Trophoblast cell (in vitro differentiated cells and primary cell): Measurements from ENCODE around the gene MUC5AC.

ENCODE experiments used
- DNase-seq, 2 donors: peaks; one replicate each; pipeline ENCODE4 v3.0.0-alpha.2; 2016
- H2AFZ ChIP-seq: 2 replicates; pipeline ENCODE4 v1.6.1; 2013; ENCODE audit warnings: low read length, moderate library complexity, mild to moderate bottlenecking; ENCODE audit not compliant: insufficient read depth, poor library complexity
- H2AK5ac ChIP-seq: 2 replicates; pipeline ENCODE4 v1.6.1; 2013; ENCODE audit warnings: mild to moderate bottlenecking, low read length
- H2BK120ac ChIP-seq: 2 replicates; pipeline ENCODE4 v1.6.1; 2013; ENCODE audit warnings: low read length, mild to moderate bottlenecking, moderate library complexity; ENCODE audit not compliant: insufficient read depth, poor library complexity
- H2BK12ac ChIP-seq: 2 replicates; pipeline ENCODE4 v1.6.1; 2013; ENCODE audit warnings: mild to moderate bottlenecking, low read length, moderate library complexity
- H2BK5ac ChIP-seq: 2 replicates; pipeline ENCODE4 v1.6.1; 2013; ENCODE audit warnings: low read length, low read depth, moderate library complexity, mild to moderate bottlenecking; ENCODE audit not compliant: poor library complexity
- H3K14ac ChIP-seq: 2 replicates; pipeline ENCODE4 v1.6.1; 2013; ENCODE audit warnings: mild to moderate bottlenecking, low read length
- H3K18ac ChIP-seq: 2 replicates; pipeline ENCODE4 v1.6.1; 2013; ENCODE audit warnings: mild to moderate bottlenecking, low read length
- H3K23ac ChIP-seq: 2 replicates; pipeline ENCODE4 v1.6.1; 2013; ENCODE audit warnings: low read length
- H3K27ac ChIP-seq: 2 replicates; pipeline ENCODE4 v1.5.1; 2013; ENCODE audit warnings: low read depth, mild to moderate bottlenecking, inconsistent platforms, low read length, moderate library complexity
- H3K27me3 ChIP-seq: 2 replicates; pipeline ENCODE4 v1.6.1; 2013; ENCODE audit warnings: inconsistent platforms, mild to moderate bottlenecking, low read length, moderate library complexity; ENCODE audit not compliant: insufficient read depth
- H3K36me3 ChIP-seq, 2 experiments: 1 replicate in 1 of 2; 2 replicates in 1 of 2; pipeline ENCODE4 v1.6.1; 2013; ENCODE audit warnings: low read length in 2 of 2, mild to moderate bottlenecking in 2 of 2, moderate library complexity in 1 of 2; ENCODE audit not compliant: insufficient read depth in 2 of 2, control insufficient read depth in 1 of 2
- H3K4ac ChIP-seq: 2 replicates; pipeline ENCODE4 v1.6.1; 2013; ENCODE audit warnings: low read depth, mild to moderate bottlenecking, low read length, moderate library complexity
- H3K4me1 ChIP-seq, 2 experiments: 1 replicate in 1 of 2; 2 replicates in 1 of 2; pipeline ENCODE4 v1.6.1; 2013; ENCODE audit warnings: low read length in 2 of 2, mild to moderate bottlenecking in 2 of 2, moderate library complexity in 1 of 2; ENCODE audit not compliant: insufficient read depth in 2 of 2, control insufficient read depth in 1 of 2
- H3K4me2 ChIP-seq: 2 replicates; pipeline ENCODE4 v1.6.1; 2013; ENCODE audit warnings: inconsistent platforms, mild to moderate bottlenecking, low read length, moderate library complexity
- H3K4me3 ChIP-seq: 2 replicates; pipeline ENCODE4 v1.5.1; 2013; ENCODE audit warnings: mild to moderate bottlenecking, low read depth, low read length, inconsistent platforms
- H3K79me1 ChIP-seq: one replicate; pipeline ENCODE4 v1.6.1; 2013; ENCODE audit warnings: low read length
- H3K79me2 ChIP-seq: 2 replicates; pipeline ENCODE4 v1.6.1; 2013; ENCODE audit warnings: low read length, mild to moderate bottlenecking; ENCODE audit not compliant: control insufficient read depth, insufficient read depth, poor library complexity
- H3K9ac ChIP-seq: 2 replicates; pipeline ENCODE4 v1.6.1; 2013; ENCODE audit warnings: mild to moderate bottlenecking, low read length
- H3K9me3 ChIP-seq: 2 replicates; pipeline ENCODE4 v1.6.1; 2013; ENCODE audit warnings: low read depth, mild to moderate bottlenecking, control low read depth, inconsistent platforms, low read length; ENCODE audit not compliant: insufficient read depth
- H4K12ac ChIP-seq: 2 replicates; pipeline ENCODE4 v1.6.1; 2013; ENCODE audit warnings: low read depth, mild to moderate bottlenecking, low read length, moderate library complexity
- H4K8ac ChIP-seq: 2 replicates; pipeline ENCODE4 v1.6.1; 2013; ENCODE audit warnings: low read depth, mild to moderate bottlenecking, low read length, moderate library complexity
- H4K91ac ChIP-seq: one replicate; pipeline ENCODE4 v1.6.1; 2013; ENCODE audit warnings: low read depth, mild to moderate bottlenecking, low read length, moderate library complexity
- WGBS: extraction: QIAGEN DNeasy Blood & Tissue Kit; methylation state at CpG from one replicate; pipeline ENCODE4 v1.1.7; 2013; ENCODE audit warnings: missing lambda C conversion rate; ENCODE audit not compliant: insufficient read length, insufficient coverage; ENCODE audit errors: extremely low coverage; 5-methylcytosine and 5-hydroxymethylcytosine counted together

The MUC5AC gene

DNA sequence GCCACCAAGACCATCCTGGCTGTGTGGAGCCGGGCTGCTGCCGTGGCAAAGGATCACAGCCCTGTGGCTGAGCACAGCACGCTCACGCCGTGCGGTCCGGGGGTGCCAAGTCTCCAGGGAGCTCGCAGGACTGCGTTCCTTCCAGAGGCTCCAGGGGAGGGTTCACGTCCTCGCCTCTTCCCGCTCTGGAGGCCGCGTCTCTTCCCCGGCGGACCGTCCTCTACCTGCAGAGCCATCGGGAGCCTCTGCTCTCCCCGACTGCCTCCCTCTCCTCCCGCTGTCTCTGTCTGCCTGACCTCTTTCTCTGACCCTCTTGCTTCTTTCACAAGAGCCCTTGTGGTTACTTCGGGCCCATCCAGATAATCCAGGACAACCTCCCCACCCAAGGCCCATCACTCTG lies 11.4 kb upstream of the MUC5AC start:
- peaks cover 29% of the 10 kb centered on the region for H3K9me3 ChIP-seq
- no peaks in the 10 kb centered on the region for H3K79me1 ChIP-seq
- H2AK5ac ChIP-seq, result no peak overlapping the region
- H3K27me3 ChIP-seq, result no peaks in the 10 kb centered on the region
- no peak overlapping the region for H3K14ac ChIP-seq
- no peak overlapping the region for H3K4ac ChIP-seq
- H3K4me1 ChIP-seq, result no peaks in the 10 kb centered on the region
- no peak overlapping the region for H3K9ac ChIP-seq
- H2AFZ ChIP-seq, result no peak overlapping the region
- no peak overlapping the region for H2BK12ac ChIP-seq
- H3K79me2 ChIP-seq, result no peaks in the 10 kb centered on the region
- H3K4me2 ChIP-seq, result no peak overlapping the region
- H4K12ac ChIP-seq, result no peak overlapping the region
- no peak for DNase-seq
- no peak overlapping the region for H2BK5ac ChIP-seq
- H3K36me3 ChIP-seq, result no peaks in the 10 kb centered on the region
- no peak overlapping the region for H2BK120ac ChIP-seq
- no peak overlapping the region for H3K27ac ChIP-seq
- no peak overlapping the region for H3K4me3 ChIP-seq
- no peak overlapping the region for H3K23ac ChIP-seq
- no peak overlapping the region for H4K8ac ChIP-seq
- H4K91ac ChIP-seq, result no peak overlapping the region
- no CpG with 5 or more reads among the region's 21 CpGs for WGBS
- no peak overlapping the region for H3K18ac ChIP-seq

DNA sequence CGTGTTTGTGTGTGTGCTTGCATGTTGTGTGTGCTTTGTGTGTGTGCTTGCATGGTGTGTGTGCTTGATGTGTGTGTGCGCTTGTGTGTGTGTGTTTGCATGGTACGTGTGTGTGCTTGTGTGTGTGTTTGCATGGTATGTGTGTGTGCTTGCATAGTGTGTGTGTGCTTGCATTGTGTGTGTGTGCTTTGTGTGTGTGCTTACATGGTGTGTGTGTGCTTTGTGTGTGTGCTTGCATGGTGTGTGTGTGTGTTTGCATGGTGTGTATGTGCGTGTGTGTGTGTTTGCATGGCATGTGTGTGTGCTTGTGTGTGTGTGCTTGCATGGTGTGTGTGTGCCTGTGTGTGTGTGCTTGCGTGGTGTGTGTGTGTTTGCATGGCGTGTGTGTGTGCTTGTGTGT lies 10.0 kb upstream of the MUC5AC start:
- Histone ChIP-seq H3K79me1 (no peaks in the 10 kb centered on the region), H3K27me3 (no peaks in the 10 kb centered on the region), H2BK12ac (no peak overlapping the region), H3K36me3 (no peaks in the 10 kb centered on the region), H3K4ac (no peak overlapping the region), H3K27ac (no peak overlapping the region), H2AFZ (no peak overlapping the region), H3K4me1 (no peaks in the 10 kb centered on the region), H2BK120ac (no peak overlapping the region), H2AK5ac (no peak overlapping the region), H3K4me2 (no peak overlapping the region), H3K18ac (no peak overlapping the region), H2BK5ac (no peak overlapping the region), H4K91ac (no peak overlapping the region), H3K14ac (no peak overlapping the region), H4K12ac (no peak overlapping the region), H3K79me2 (no peaks in the 10 kb centered on the region), H3K9ac (no peak overlapping the region), H4K8ac (no peak overlapping the region), H3K9me3 (peaks cover 30% of the 10 kb centered on the region), H3K23ac (no peak overlapping the region), H3K4me3 (peak overlapping the region; percentile 26)
- WGBS, result no CpG with 5 or more reads among the region's 6 CpGs
- no peak for DNase-seq

DNA sequence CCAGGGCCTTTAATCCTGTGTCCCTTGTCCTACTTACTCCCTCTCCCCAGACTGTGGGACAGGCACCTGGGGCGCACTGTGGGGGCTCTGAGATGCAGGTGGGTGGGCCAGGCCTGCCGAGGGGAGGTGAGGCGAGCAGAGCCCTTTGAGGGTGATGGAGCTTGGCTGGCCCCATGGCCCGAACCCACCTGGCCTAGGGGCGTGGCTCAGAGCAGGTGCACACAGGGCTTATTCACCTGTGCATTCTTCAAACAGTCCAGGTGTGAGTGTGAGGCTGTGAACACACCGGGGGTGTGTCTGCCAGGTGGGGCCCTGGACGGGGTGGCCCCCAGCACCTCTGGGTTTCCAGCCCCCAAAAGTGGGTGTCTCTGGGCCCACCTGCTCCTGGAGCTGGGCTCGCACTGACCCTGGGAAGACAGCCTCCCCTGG lies 9.0 kb upstream of the MUC5AC start:
- WGBS, result no CpG with 5 or more reads among the region's 8 CpGs
- Histone ChIP-seq H3K18ac (no peak overlapping the region), H2BK120ac (no peak overlapping the region), H3K27me3 (no peaks in the 10 kb centered on the region), H4K8ac (no peak overlapping the region), H2BK5ac (no peak overlapping the region), H4K12ac (no peak overlapping the region), H3K4me2 (no peak overlapping the region), H2AK5ac (no peak overlapping the region), H3K36me3 (no peaks in the 10 kb centered on the region), H2BK12ac (no peak overlapping the region), H3K4me1 (peaks cover 2% of the 10 kb centered on the region in 2 experiments), H3K9ac (no peak overlapping the region), H3K79me2 (no peaks in the 10 kb centered on the region), H3K9me3 (peaks cover 28% of the 10 kb centered on the region), H3K4ac (no peak overlapping the region), H3K4me3 (no peak overlapping the region), H3K23ac (no peak overlapping the region), H3K27ac (no peak overlapping the region), H3K14ac (no peak overlapping the region), H2AFZ (no peak overlapping the region), H4K91ac (no peak overlapping the region), H3K79me1 (no peaks in the 10 kb centered on the region)
- DNase-seq, result no peak

DNA sequence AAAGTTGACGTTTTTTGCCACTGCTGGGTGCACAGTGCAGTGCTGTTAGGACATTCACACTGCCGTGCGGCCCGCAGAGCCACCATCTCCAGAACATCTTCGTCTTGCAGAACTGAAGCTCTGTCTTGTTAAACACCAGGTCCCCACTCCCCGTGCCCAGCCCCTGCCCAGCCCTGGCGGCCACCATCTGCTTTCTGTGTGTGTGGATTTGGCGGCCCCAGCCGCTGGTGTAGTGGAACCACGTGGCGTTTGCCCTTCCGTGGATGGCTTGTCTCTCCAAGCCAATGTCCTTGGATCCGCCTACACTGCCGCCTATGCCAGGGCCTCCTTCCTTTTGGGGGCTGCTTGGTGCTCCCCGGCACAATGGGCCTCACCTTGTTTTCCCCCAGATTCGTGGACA lies 8.2 kb upstream of the MUC5AC start:
- no peak overlapping the region for H2BK12ac ChIP-seq
- H3K27ac ChIP-seq, result no peak overlapping the region
- no CpG with 5 or more reads among the region's 16 CpGs for WGBS
- no peak overlapping the region for H3K18ac ChIP-seq
- H4K91ac ChIP-seq, result no peak overlapping the region
- H3K27me3 ChIP-seq, result no peaks in the 10 kb centered on the region
- no peak overlapping the region for H4K8ac ChIP-seq
- H3K14ac ChIP-seq, result no peak overlapping the region
- no peaks in the 10 kb centered on the region for H3K79me1 ChIP-seq
- H4K12ac ChIP-seq, result no peak overlapping the region
- no peak overlapping the region for H3K4me3 ChIP-seq
- no peak overlapping the region for H2BK5ac ChIP-seq
- H3K9me3 ChIP-seq, result peaks cover 28% of the 10 kb centered on the region
- DNase-seq, result no peak
- no peak overlapping the region for H3K9ac ChIP-seq
- H3K36me3 ChIP-seq, result no peaks in the 10 kb centered on the region
- H2AFZ ChIP-seq, result no peak overlapping the region
- no peak overlapping the region for H2BK120ac ChIP-seq
- H3K23ac ChIP-seq, result no peak overlapping the region
- peaks cover 4 to 5% of the 10 kb centered on the region in 2 experiments for H3K4me1 ChIP-seq
- H3K4ac ChIP-seq, result no peak overlapping the region
- H3K79me2 ChIP-seq, result no peaks in the 10 kb centered on the region
- H2AK5ac ChIP-seq, result no peak overlapping the region
- no peak overlapping the region for H3K4me2 ChIP-seq
